ENCODE results near the gene TMEM117.

DNA sequence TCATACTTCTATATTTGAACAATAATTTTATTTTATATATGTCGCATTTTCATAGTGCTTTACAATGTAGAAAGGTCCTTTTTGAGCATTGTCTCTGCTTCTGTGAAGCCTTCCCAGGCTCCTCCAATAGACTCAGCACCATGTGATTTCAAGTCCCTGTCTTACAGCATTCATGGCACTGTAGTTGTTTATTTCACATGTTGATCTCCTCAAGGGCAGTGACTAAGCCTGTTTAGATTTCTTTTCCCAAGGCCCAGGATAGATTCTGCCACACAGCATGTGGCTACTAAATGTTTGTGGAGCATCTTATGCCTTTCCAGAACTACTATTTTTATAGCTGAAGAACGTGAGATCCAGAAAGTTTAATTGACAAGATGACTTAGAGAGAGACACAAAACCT is 391.7 kb downstream of the TMEM117 start:
- TF ChIP-seq, protein P1, sequence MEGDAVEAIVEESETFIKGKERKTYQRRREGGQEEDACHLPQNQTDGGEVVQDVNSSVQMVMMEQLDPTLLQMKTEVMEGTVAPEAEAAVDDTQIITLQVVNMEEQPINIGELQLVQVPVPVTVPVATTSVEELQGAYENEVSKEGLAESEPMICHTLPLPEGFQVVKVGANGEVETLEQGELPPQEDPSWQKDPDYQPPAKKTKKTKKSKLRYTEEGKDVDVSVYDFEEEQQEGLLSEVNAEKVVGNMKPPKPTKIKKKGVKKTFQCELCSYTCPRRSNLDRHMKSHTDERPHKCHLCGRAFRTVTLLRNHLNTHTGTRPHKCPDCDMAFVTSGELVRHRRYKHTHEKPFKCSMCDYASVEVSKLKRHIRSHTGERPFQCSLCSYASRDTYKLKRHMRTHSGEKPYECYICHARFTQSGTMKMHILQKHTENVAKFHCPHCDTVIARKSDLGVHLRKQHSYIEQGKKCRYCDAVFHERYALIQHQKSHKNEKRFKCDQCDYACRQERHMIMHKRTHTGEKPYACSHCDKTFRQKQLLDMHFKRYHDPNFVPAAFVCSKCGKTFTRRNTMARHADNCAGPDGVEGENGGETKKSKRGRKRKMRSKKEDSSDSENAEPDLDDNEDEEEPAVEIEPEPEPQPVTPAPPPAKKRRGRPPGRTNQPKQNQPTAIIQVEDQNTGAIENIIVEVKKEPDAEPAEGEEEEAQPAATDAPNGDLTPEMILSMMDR (IDR thresholded peaks at IDR 0.05) = no peak
- no peak for TF ChIP-seq EP300 (IDR thresholded peaks at IDR 0.05)
- TF ChIP-seq POLR2A (IDR thresholded peaks at IDR 0.05) = no peak
- no peak for TF ChIP-seq POLR2AphosphoS5 (IDR thresholded peaks at IDR 0.05)

All from stomach (tissue), 4 donors.